GM12873 (cell line): ENCODE measurements around the gene MFGE8.
A peak's percentile ranks its signal among the peaks of the same experiment; 100 is the strongest.

ENCODE experiments used
- CTCF ChIP-seq: IDR thresholded peaks from 2 replicates; pipeline ENCODE4 v1.5.1; 2012; ENCODE audit warnings: low read depth, mild to moderate bottlenecking, moderate library complexity, low read length, control low read depth; ENCODE audit not compliant: insufficient read depth; ENCODE audit errors: missing control alignments

The MFGE8 gene

GRCh38 chr15:88880944-88881740 lies 32.0 kb downstream of the MFGE8 start:
- no peak for TF ChIP-seq CTCF

- peak; percentile 84 for TF ChIP-seq CTCF
These were observed 34.4 kb downstream of the MFGE8 start for GRCh38 chr15:88878720-88879184.

- no peak for TF ChIP-seq CTCF
These were observed 35.3 kb downstream of the MFGE8 start for GRCh38 chr15:88877906-88878305.

- TF ChIP-seq CTCF, result no peak
These were observed 35.8 kb downstream of the MFGE8 start for GRCh38 chr15:88877415-88877814.

GRCh38 chr15:88876573-88876972 lies 36.6 kb downstream of the MFGE8 start:
- no peak for TF ChIP-seq CTCF

- no peak for TF ChIP-seq CTCF
These were observed 38.5 kb downstream of the MFGE8 start for GRCh38 chr15:88874684-88875083.

- TF ChIP-seq CTCF, result no peak
These were observed 38.9 kb downstream of the MFGE8 start for GRCh38 chr15:88874275-88874674.
